SK-N-SH treated with all-trans-retinoic acid at 6 μM for 48 hours (cell line): Measurements from ENCODE around the gene AKNA.

Source experiments
- ATAC-seq: fragments of 200-7000 bp; cut with Tn5 transposase; 3 replicates; pipeline ENCODE4 v1.9.1; 2020; ENCODE audit warnings: mild to moderate bottlenecking, moderate library complexity
- CSDC2 ChIP-seq: fragments of 250-450 bp; sonication (Bioruptor Pico); IDR thresholded peaks from 2 replicates; pipeline ENCODE4 v1.5.0; 2020; ENCODE audit warnings: mild to moderate bottlenecking, moderate library complexity
- GLIS3 ChIP-seq: fragments of 250-450 bp; sonication (Bioruptor Pico); IDR thresholded peaks from 2 replicates; pipeline ENCODE4 v1.5.0; 2020; ENCODE audit warnings: mild to moderate bottlenecking, moderate library complexity
- ISL1 ChIP-seq: fragments of 250-450 bp; sonication (Bioruptor Pico); IDR thresholded peaks from 2 replicates; pipeline ENCODE4 v2.1.2; 2022; ENCODE audit warnings: mild to moderate bottlenecking, moderate library complexity
- OSR1 ChIP-seq: fragments of 250-450 bp; sonication (Bioruptor Pico); IDR thresholded peaks from 2 replicates; pipeline ENCODE4 v1.8.0; 2022; ENCODE audit warnings: moderate library complexity, mild to moderate bottlenecking, inconsistent platforms
- PPARA ChIP-seq: fragments of 250-450 bp; sonication (Bioruptor Pico); IDR thresholded peaks from 2 replicates; pipeline ENCODE4 v1.5.0; 2020; ENCODE audit warnings: mild to moderate bottlenecking, borderline replicate concordance
- SNAI2 ChIP-seq: fragments of 250-450 bp; sonication (Bioruptor Pico); IDR thresholded peaks from 2 replicates; pipeline ENCODE4 v1.5.0; 2020; ENCODE audit warnings: mild to moderate bottlenecking, moderate library complexity
- TOX ChIP-seq: fragments of 250-450 bp; sonication (Bioruptor Pico); IDR thresholded peaks from 2 replicates; pipeline ENCODE4 v1.8.0; 2021; ENCODE audit warnings: mild to moderate bottlenecking, moderate library complexity, borderline replicate concordance
- ZC3H10 ChIP-seq: fragments of 250-450 bp; sonication (Bioruptor Pico); IDR thresholded peaks from 2 replicates; pipeline ENCODE4 v1.5.1; 2021; ENCODE audit warnings: mild to moderate bottlenecking, moderate library complexity
- ZFP3 ChIP-seq: fragments of 250-450 bp; sonication (Bioruptor Pico); IDR thresholded peaks from 2 replicates; pipeline ENCODE4 v1.5.0; 2020; ENCODE audit warnings: mild to moderate bottlenecking, moderate library complexity
- ZNF565 ChIP-seq: fragments of 450-650 bp; formaldehyde crosslinking; conservative IDR thresholded peaks from 2 replicates; pipeline ENCODE4 v1.5.0; 2020; ENCODE audit warnings: low read depth, mild to moderate bottlenecking, moderate library complexity
- ZNF8 ChIP-seq: fragments of 450-650 bp; formaldehyde crosslinking; IDR thresholded peaks from 2 replicates; pipeline ENCODE4 v1.5.0; 2020; ENCODE audit warnings: mild to moderate bottlenecking, moderate library complexity
- TF ChIP-seq, protein P1 (sequence below): fragments of 250-450 bp; sonication (Bioruptor Pico); IDR thresholded peaks from 2 replicates; pipeline ENCODE4 v1.5.0; 2020; ENCODE audit warnings: mild to moderate bottlenecking, moderate library complexity
- TF ChIP-seq, protein P2 (sequence below): fragments of 250-450 bp; sonication (Bioruptor Pico); IDR thresholded peaks from 2 replicates; pipeline ENCODE4 v1.8.0; 2020; ENCODE audit warnings: mild to moderate bottlenecking, moderate library complexity, borderline replicate concordance
- TF ChIP-seq, protein P3 (sequence below): fragments of 250-450 bp; sonication (Bioruptor Pico); IDR thresholded peaks from 2 replicates; pipeline ENCODE4 v1.5.1; 2020; ENCODE audit warnings: low read depth, mild to moderate bottlenecking, moderate library complexity
- TF ChIP-seq, protein P4 (sequence below): fragments of 250-450 bp; sonication (Bioruptor Pico); IDR thresholded peaks from 2 replicates; pipeline ENCODE4 v1.8.0; 2021; ENCODE audit warnings: low read depth, mild to moderate bottlenecking, moderate library complexity, borderline replicate concordance
- TF ChIP-seq, protein P5 (sequence below): fragments of 250-450 bp; sonication (Bioruptor Pico); IDR thresholded peaks from 2 replicates; pipeline ENCODE4 v1.5.1; 2021; ENCODE audit warnings: mild to moderate bottlenecking, moderate library complexity

The AKNA gene

DNA sequence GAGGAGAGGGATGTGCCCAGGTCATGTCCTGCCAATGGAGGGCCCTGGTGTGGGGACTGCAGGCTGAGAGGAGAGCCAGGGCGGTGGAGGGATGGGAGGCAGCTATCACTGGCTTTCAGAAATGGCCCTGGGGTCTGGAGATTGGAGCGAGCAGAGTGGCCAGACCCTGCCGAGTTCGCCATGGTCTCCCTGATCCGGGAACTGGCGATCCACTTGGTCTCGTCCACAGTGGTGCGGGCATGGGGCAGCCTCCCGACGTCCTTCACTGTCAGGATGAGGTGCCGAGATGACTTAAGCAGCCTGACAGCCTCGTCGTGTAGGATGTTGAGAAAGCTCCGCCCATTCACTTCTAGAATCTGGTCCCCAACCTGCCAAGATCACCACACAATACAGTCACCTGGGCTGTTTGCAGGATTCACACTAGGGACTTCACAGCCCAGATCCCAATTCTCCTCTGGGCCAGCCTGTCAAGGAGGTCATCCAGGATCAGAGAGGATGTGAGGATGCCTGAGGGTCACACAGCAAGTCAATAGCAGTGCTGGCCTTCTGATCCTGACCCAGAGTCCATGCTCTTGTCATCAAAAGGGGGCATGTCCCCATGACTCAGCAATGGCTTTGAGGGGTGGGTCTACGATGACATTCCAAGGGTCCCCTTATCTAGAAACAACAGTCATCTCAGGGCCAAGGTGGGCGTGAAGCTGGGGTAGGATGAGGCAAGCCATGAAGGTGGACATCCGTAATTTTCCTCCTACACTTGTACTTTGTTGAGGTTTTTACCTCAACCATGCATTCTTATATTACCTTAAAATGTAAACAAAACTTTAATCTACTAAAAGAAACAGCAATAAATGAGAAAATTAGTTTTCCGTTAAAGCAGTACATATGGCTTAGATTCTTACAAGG, 38.5 kb upstream of the AKNA start:
- no peak for TF ChIP-seq ZNF565
- TF ChIP-seq ZC3H10 (CRISPR knock-in tag), result no peak
- TF ChIP-seq, all 23 proteins: peak for 0
- ATAC-seq, result no peak

DNA sequence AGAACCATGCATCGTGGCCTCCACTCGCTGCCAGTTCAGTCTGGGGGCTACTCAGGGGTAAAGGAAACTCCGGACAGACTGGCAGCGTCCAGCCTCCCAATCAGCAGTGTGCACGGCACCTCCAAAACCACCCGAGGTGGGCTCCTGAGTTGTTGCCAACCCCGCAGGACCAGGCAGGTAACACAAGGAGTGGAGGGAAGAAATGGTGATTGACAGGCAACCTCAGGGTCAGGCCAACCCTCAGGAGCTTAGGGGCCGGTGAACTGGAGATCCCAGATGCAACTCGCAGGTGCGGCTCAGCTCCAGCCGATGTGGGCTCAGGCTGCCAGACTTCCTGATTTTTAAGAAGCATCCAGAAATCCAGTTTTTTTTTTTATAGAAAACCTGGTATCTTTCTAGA, 37.3 kb upstream of the AKNA start:
- TF ChIP-seq GLIS3 (CRISPR knock-in tag) (no peak), ZNF565 (no peak), ZFP3 (CRISPR knock-in tag) (no peak), PPARA (CRISPR knock-in tag) (no peak), ISL1 (CRISPR knock-in tag) (no peak), CSDC2 (CRISPR knock-in tag) (no peak), OSR1 (no peak), SNAI2 (CRISPR knock-in tag) (no peak), ZNF8 (no peak), ZC3H10 (CRISPR knock-in tag) (no peak)
- TF ChIP-seq, protein P1, sequence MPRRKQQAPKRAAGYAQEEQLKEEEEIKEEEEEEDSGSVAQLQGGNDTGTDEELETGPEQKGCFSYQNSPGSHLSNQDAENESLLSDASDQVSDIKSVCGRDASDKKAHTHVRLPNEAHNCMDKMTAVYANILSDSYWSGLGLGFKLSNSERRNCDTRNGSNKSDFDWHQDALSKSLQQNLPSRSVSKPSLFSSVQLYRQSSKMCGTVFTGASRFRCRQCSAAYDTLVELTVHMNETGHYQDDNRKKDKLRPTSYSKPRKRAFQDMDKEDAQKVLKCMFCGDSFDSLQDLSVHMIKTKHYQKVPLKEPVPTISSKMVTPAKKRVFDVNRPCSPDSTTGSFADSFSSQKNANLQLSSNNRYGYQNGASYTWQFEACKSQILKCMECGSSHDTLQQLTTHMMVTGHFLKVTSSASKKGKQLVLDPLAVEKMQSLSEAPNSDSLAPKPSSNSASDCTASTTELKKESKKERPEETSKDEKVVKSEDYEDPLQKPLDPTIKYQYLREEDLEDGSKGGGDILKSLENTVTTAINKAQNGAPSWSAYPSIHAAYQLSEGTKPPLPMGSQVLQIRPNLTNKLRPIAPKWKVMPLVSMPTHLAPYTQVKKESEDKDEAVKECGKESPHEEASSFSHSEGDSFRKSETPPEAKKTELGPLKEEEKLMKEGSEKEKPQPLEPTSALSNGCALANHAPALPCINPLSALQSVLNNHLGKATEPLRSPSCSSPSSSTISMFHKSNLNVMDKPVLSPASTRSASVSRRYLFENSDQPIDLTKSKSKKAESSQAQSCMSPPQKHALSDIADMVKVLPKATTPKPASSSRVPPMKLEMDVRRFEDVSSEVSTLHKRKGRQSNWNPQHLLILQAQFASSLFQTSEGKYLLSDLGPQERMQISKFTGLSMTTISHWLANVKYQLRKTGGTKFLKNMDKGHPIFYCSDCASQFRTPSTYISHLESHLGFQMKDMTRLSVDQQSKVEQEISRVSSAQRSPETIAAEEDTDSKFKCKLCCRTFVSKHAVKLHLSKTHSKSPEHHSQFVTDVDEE (CRISPR knock-in tag), result no peak
- TF ChIP-seq, protein P2, sequence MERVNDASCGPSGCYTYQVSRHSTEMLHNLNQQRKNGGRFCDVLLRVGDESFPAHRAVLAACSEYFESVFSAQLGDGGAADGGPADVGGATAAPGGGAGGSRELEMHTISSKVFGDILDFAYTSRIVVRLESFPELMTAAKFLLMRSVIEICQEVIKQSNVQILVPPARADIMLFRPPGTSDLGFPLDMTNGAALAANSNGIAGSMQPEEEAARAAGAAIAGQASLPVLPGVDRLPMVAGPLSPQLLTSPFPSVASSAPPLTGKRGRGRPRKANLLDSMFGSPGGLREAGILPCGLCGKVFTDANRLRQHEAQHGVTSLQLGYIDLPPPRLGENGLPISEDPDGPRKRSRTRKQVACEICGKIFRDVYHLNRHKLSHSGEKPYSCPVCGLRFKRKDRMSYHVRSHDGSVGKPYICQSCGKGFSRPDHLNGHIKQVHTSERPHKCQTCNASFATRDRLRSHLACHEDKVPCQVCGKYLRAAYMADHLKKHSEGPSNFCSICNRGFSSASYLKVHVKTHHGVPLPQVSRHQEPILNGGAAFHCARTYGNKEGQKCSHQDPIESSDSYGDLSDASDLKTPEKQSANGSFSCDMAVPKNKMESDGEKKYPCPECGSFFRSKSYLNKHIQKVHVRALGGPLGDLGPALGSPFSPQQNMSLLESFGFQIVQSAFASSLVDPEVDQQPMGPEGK, result no peak
- TF ChIP-seq, protein P3, sequence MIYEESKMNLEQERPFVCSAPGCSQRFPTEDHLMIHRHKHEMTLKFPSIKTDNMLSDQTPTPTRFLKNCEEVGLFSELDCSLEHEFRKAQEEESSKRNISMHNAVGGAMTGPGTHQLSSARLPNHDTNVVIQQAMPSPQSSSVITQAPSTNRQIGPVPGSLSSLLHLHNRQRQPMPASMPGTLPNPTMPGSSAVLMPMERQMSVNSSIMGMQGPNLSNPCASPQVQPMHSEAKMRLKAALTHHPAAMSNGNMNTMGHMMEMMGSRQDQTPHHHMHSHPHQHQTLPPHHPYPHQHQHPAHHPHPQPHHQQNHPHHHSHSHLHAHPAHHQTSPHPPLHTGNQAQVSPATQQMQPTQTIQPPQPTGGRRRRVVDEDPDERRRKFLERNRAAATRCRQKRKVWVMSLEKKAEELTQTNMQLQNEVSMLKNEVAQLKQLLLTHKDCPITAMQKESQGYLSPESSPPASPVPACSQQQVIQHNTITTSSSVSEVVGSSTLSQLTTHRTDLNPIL, result no peak
- TF ChIP-seq, protein P4, sequence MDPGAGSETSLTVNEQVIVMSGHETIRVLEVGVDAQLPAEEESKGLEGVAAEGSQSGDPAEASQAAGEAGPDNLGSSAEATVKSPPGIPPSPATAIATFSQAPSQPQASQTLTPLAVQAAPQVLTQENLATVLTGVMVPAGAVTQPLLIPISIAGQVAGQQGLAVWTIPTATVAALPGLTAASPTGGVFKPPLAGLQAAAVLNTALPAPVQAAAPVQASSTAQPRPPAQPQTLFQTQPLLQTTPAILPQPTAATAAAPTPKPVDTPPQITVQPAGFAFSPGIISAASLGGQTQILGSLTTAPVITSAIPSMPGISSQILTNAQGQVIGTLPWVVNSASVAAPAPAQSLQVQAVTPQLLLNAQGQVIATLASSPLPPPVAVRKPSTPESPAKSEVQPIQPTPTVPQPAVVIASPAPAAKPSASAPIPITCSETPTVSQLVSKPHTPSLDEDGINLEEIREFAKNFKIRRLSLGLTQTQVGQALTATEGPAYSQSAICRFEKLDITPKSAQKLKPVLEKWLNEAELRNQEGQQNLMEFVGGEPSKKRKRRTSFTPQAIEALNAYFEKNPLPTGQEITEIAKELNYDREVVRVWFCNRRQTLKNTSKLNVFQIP (CRISPR knock-in tag), result no peak
- TF ChIP-seq, protein P5, sequence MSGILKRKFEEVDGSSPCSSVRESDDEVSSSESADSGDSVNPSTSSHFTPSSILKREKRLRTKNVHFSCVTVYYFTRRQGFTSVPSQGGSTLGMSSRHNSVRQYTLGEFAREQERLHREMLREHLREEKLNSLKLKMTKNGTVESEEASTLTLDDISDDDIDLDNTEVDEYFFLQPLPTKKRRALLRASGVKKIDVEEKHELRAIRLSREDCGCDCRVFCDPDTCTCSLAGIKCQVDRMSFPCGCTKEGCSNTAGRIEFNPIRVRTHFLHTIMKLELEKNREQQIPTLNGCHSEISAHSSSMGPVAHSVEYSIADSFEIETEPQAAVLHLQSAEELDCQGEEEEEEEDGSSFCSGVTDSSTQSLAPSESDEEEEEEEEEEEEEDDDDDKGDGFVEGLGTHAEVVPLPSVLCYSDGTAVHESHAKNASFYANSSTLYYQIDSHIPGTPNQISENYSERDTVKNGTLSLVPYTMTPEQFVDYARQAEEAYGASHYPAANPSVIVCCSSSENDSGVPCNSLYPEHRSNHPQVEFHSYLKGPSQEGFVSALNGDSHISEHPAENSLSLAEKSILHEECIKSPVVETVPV (CRISPR knock-in tag), result no peak
- no peak for ATAC-seq

DNA sequence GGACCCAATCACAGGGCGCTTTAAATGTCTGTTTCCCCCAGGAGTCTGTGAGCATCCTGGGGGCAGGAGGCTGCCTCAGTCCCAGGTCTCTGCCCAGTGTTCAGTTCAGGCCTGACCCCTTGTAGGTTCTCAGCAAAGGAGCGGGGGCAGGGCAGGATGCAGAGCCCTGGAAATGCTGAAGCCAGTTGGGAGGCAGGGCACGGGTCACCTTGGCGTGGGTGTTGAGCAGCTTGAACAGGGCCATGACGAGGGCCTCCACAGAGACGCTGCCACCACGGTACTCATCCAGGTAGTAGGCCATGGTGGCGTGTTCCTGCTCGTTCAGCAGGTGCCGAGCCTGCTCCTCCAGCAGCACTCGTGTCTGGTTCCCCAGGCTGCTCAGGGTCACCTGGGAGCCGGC, 36.3 kb upstream of the AKNA start:
- no peak for ATAC-seq
- TF ChIP-seq GLIS3 (CRISPR knock-in tag) (no peak), CSDC2 (CRISPR knock-in tag) (no peak), TOX (CRISPR knock-in tag) (no peak), OSR1 (no peak)
- TF ChIP-seq, protein P2, result no peak
- TF ChIP-seq, protein P1 (CRISPR knock-in tag), result no peak
